ENCODE results near the gene MEIS1. TPM values are rescaled to one million over a fixed set of nuclear protein-coding genes. Genes with fewer than 3 reads are reported as not detected.

MEIS1 gene
- total and polyA plus RNA-seq, 3 donors from 2014 or later, result 10.8 to 13.8 (median 13.5) TPM

DNA sequence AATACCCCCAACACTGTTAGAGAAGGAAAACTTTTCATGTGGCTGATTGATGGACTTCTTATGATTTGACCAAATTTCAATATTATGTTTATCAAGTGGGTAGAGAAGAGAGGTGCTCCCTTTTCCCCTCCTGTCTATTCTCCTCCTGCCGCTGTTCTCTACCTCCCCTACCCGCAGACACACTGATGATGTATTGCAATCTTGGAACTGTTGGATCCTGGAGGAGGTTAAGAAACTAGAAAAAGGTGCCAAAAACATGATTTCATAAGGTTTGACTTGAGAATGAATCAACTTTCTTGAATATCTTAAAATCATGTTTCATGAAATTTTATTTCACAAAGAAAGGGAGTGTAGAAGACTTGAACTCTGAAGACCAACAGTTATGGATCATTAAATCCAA is 125.8 kb downstream of the MEIS1 start:
- 60 to 64% methylated on average over 2 of the region's 2 CpGs for whole genome bisulfite sequencing, 2 donors

DNA sequence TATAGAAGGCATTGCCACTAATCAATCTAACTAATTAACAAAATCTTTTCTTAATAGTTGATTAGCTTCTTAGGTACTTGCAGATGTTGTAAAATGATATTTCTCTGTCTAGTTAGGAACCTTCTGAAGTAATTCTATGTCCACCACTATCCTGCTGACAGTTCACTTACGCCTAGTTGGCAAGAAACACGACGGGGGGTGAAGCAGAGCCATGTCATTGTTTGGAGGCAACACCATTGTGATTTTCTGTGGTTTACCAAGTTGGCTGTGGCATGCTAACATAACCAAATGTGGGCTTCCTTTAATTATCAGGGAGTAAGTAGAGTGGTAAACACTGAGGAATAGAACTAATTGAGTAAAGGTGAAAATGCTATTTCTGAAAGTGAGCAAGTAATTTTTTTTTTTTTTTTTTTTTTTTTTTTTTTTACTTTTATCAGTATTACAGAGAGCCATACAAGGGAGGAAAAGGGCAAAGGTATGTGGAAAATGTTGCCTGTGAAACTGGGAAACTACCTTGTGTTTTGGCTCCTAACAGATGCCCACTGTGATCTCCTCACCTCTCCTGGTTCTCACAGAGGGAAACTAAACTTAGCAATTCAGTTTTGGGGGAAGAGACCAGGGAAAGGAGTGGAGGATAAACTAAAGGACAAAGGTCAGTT is 126.8 kb downstream of the MEIS1 start:
- no peaks in the 10 kb centered on the region for H3K9me3 ChIP-seq
- no peaks in the 10 kb centered on the region for H3K36me3 ChIP-seq (ENCODE audit: low read depth, missing control alignments)
- DNase-seq, result no peak
- TF ChIP-seq POLR2A (IDR thresholded peaks at IDR 0.05), result no peak
- TF ChIP-seq, protein P1, sequence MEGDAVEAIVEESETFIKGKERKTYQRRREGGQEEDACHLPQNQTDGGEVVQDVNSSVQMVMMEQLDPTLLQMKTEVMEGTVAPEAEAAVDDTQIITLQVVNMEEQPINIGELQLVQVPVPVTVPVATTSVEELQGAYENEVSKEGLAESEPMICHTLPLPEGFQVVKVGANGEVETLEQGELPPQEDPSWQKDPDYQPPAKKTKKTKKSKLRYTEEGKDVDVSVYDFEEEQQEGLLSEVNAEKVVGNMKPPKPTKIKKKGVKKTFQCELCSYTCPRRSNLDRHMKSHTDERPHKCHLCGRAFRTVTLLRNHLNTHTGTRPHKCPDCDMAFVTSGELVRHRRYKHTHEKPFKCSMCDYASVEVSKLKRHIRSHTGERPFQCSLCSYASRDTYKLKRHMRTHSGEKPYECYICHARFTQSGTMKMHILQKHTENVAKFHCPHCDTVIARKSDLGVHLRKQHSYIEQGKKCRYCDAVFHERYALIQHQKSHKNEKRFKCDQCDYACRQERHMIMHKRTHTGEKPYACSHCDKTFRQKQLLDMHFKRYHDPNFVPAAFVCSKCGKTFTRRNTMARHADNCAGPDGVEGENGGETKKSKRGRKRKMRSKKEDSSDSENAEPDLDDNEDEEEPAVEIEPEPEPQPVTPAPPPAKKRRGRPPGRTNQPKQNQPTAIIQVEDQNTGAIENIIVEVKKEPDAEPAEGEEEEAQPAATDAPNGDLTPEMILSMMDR (IDR thresholded peaks at IDR 0.05), result no peak
- intact Hi-C loops (cut with DNase I; ENCODE audit: low total_unique reads), result no loop called here
- H3K4me3 ChIP-seq, result no peak overlapping the region
- H3K27ac ChIP-seq, result no peak overlapping the region
- no peaks in the 10 kb centered on the region for H3K4me1 ChIP-seq
- WGBS, 2 donors, result 79 to 80% methylated on average over 3 of the region's 3 CpGs
- H3K27me3 ChIP-seq, result no peaks in the 10 kb centered on the region

More for the DNA sequence above, 125.8 kb downstream of the MEIS1 start:
- DNase-seq, result no peak
- Histone ChIP-seq H3K9me3 (no peaks in the 10 kb centered on the region), H3K27me3 (no peaks in the 10 kb centered on the region), H3K36me3 (ENCODE audit: low read depth, missing control alignments) (no peaks in the 10 kb centered on the region), H3K4me3 (no peak overlapping the region), H3K27ac (no peak overlapping the region), H3K4me1 (no peaks in the 10 kb centered on the region)
- intact Hi-C loops (cut with DNase I; ENCODE audit: low total_unique reads), result no loop called here
- TF ChIP-seq, protein P1 (IDR thresholded peaks at IDR 0.05), result no peak
- no peak for TF ChIP-seq POLR2A (IDR thresholded peaks at IDR 0.05)

DNA sequence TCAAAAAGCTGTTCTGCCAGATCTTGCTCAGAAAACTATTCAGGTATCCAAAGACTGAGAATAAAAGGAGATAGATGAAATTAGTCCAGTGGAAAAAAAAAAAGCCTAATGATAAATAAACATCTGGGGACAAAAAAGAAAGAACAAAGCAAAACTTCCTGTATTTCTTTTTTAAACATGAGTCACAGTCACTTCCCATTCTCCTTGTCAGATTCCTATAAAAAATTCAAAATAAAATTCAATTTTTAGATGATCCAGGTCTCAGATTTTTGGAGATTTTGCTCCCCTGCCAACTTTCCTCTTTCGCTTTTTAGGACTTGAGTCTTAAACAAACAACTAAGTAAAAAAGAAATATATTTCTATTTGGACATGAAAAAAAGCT is 127.4 kb downstream of the MEIS1 start:
- no peak for DNase-seq
- no peak for TF ChIP-seq POLR2A (IDR thresholded peaks at IDR 0.05)
- TF ChIP-seq, protein P1 (IDR thresholded peaks at IDR 0.05), result no peak
- no peaks in the 10 kb centered on the region for H3K27me3 ChIP-seq
- no peaks in the 10 kb centered on the region for H3K9me3 ChIP-seq
- 65% methylated on average over 1 of the region's 1 CpG for WGBS, 2 donors
- intact Hi-C loops (cut with DNase I; ENCODE audit: low total_unique reads), result no loop called here
- H3K27ac ChIP-seq, result no peak overlapping the region
- no peaks in the 10 kb centered on the region for H3K36me3 ChIP-seq (ENCODE audit: low read depth, missing control alignments)
- H3K4me3 ChIP-seq, result no peak overlapping the region
- H3K4me1 ChIP-seq, result no peaks in the 10 kb centered on the region

DNA sequence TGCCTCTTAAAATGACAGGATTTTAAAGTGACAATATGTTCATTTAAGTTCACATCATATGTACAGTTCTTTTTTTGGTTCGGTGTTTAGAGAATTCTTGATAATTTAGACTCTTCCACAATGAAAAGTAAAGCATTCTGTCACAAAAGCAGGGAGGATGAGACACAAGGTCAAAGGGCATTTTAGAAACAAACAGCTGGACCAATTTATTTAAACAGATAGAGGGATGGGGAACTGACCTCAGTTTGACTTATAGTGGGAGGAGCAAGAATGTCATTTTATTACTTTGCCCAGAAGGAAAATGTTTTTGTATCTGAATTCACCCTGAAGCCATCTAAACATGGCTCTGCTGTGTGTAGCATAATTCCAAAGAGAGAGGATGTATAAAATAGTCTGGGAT is 128.5 kb downstream of the MEIS1 start:
- no peaks in the 10 kb centered on the region for H3K9me3 ChIP-seq
- H3K4me1 ChIP-seq, result no peaks in the 10 kb centered on the region
- no peaks in the 10 kb centered on the region for H3K27me3 ChIP-seq
- H3K4me3 ChIP-seq, result no peak overlapping the region
- TF ChIP-seq POLR2A (IDR thresholded peaks at IDR 0.05), result no peak
- TF ChIP-seq, protein P1 (IDR thresholded peaks at IDR 0.05), result no peak
- no peaks in the 10 kb centered on the region for H3K36me3 ChIP-seq (ENCODE audit: low read depth, missing control alignments)
- DNase-seq, result no peak
- WGBS, 2 donors, result 76 to 78% methylated on average over 1 of the region's 1 CpG
- H3K27ac ChIP-seq, result no peak overlapping the region
- intact Hi-C loops (cut with DNase I; ENCODE audit: low total_unique reads), result no loop called here

DNA sequence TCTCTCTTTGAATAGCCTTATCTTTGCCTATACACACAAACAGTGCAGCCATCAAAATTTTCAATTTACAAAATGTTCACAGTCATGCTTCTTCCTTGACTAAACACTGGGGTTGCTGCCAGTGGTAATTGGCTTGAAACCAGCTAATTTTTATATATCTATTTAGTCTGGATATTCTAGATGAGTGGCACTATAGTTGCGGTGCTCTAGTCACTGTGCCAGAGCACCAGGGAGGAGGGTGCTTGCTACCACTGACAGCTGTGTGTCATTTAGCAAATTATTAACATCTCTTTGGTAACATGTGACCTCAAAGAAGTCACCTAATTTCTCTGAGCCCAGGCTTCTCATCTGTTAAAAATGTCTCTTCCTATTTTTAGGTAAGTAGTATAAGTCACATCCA is 130.4 kb downstream of the MEIS1 start:
- 88 to 91% methylated on average over 1 of the region's 1 CpG for WGBS, 2 donors
- TF ChIP-seq, protein P1 (IDR thresholded peaks at IDR 0.05), result no peak
- TF ChIP-seq POLR2A (IDR thresholded peaks at IDR 0.05), result no peak
- H3K4me1 ChIP-seq, result no peaks in the 10 kb centered on the region
- no peak for DNase-seq
- H3K9me3 ChIP-seq, result no peaks in the 10 kb centered on the region
- intact Hi-C loops (cut with DNase I; ENCODE audit: low total_unique reads), result no loop called here
- no peak overlapping the region for H3K4me3 ChIP-seq
- H3K36me3 ChIP-seq (ENCODE audit: low read depth, missing control alignments), result no peaks in the 10 kb centered on the region
- H3K27ac ChIP-seq, result no peak overlapping the region
- no peaks in the 10 kb centered on the region for H3K27me3 ChIP-seq

Data from testis (tissue), 3 donors.